HEK293 (cell line): ENCODE data around the gene GNG14.
A peak's percentile ranks its signal among the peaks of the same experiment; 100 is the strongest.

ENCODE experiments used
- GLIS1 ChIP-seq: fragments of 450-650 bp; formaldehyde crosslinking; IDR thresholded peaks from 2 replicates; pipeline ENCODE4 v1.5.1; 2016; ENCODE audit warnings: missing biosample characterization, missing genetic modification characterization
- HOXD13 ChIP-seq: sonication (generic); formaldehyde crosslinking; IDR thresholded peaks from 2 replicates; pipeline ENCODE4 v1.8.0; 2022; ENCODE audit warnings: missing genetic modification reagents, borderline replicate concordance
- KLF16 ChIP-seq: fragments of 450-650 bp; formaldehyde crosslinking; IDR thresholded peaks from 2 replicates; pipeline ENCODE4 v1.5.1; 2017; ENCODE audit warnings: missing biosample characterization, missing genetic modification characterization
- MYNN ChIP-seq: fragments of 450-650 bp; formaldehyde crosslinking; IDR thresholded peaks from 2 replicates; pipeline ENCODE4 v1.5.1; 2016; ENCODE audit warnings: missing biosample characterization, missing genetic modification characterization, borderline replicate concordance
- PRDM2 ChIP-seq: fragments of 450-650 bp; formaldehyde crosslinking; IDR thresholded peaks from 2 replicates; pipeline ENCODE4 v1.5.1; 2016; ENCODE audit warnings: missing biosample characterization, missing genetic modification characterization, borderline replicate concordance
- SCRT2 ChIP-seq: fragments of 450-650 bp; formaldehyde crosslinking; IDR thresholded peaks from 2 replicates; pipeline ENCODE4 v1.5.1; 2016; ENCODE audit warnings: missing biosample characterization, missing genetic modification characterization
- ZBTB20 ChIP-seq: fragments of 450-650 bp; formaldehyde crosslinking; IDR thresholded peaks from 2 replicates; pipeline ENCODE4 v1.5.1; 2016; ENCODE audit warnings: missing biosample characterization, missing genetic modification characterization
- ZBTB6 ChIP-seq: fragments of 450-650 bp; formaldehyde crosslinking; IDR thresholded peaks from 2 replicates; pipeline ENCODE4 v1.5.1; 2017; ENCODE audit warnings: missing biosample characterization, missing genetic modification characterization
- ZFP37 ChIP-seq: fragments of 450-650 bp; formaldehyde crosslinking; IDR thresholded peaks from 2 replicates; pipeline ENCODE4 v1.5.1; 2016; ENCODE audit warnings: missing biosample characterization, missing genetic modification characterization
- ZNF148 ChIP-seq: fragments of 450-650 bp; formaldehyde crosslinking; IDR thresholded peaks from 2 replicates; pipeline ENCODE4 v1.5.0; 2017; ENCODE audit warnings: missing biosample characterization, missing genetic modification characterization, borderline replicate concordance
- ZNF18 ChIP-seq: fragments of 450-650 bp; formaldehyde crosslinking; IDR thresholded peaks from 2 replicates; pipeline ENCODE4 v1.5.1; 2016; ENCODE audit warnings: missing biosample characterization, missing genetic modification characterization
- ZNF211 ChIP-seq: fragments of 450-650 bp; formaldehyde crosslinking; IDR thresholded peaks from 2 replicates; pipeline ENCODE4 v1.5.1; 2016; ENCODE audit warnings: low read depth, missing biosample characterization, missing genetic modification characterization
- ZNF280C ChIP-seq: fragments of 450-650 bp; formaldehyde crosslinking; IDR thresholded peaks from 2 replicates; pipeline ENCODE4 v1.5.1; 2016; ENCODE audit warnings: missing biosample characterization, missing genetic modification characterization
- ZNF473 ChIP-seq: fragments of 450-650 bp; formaldehyde crosslinking; IDR thresholded peaks from 2 replicates; pipeline ENCODE4 v1.5.1; 2017; ENCODE audit warnings: missing biosample characterization, missing genetic modification characterization
- ZNF600 ChIP-seq: fragments of 450-650 bp; formaldehyde crosslinking; IDR thresholded peaks from 2 replicates; pipeline ENCODE4 v1.5.1; 2016; ENCODE audit warnings: missing biosample characterization, missing genetic modification characterization
- ZNF626 ChIP-seq: fragments of 450-650 bp; sonication (Bioruptor Pico); formaldehyde crosslinking; IDR thresholded peaks from 2 replicates; pipeline ENCODE4 v1.5.1; 2018; ENCODE audit warnings: missing biosample characterization, missing genetic modification characterization, inconsistent platforms
- ZNF639 ChIP-seq: fragments of 450-650 bp; formaldehyde crosslinking; IDR thresholded peaks from 2 replicates; pipeline ENCODE4 v1.5.1; 2016; ENCODE audit warnings: missing biosample characterization, missing genetic modification characterization
- ZNF660 ChIP-seq: fragments of 450-650 bp; IDR thresholded peaks from 2 replicates; pipeline ENCODE4 v1.5.1; 2018; ENCODE audit warnings: missing biosample characterization, mild to moderate bottlenecking, missing genetic modification characterization
- ZNF777 ChIP-seq: fragments of 450-650 bp; formaldehyde crosslinking; IDR thresholded peaks from 2 replicates; pipeline ENCODE4 v1.5.1; 2017; ENCODE audit warnings: missing biosample characterization, missing genetic modification characterization, borderline replicate concordance
- ZNF792 ChIP-seq: fragments of 450-650 bp; formaldehyde crosslinking; IDR thresholded peaks from 2 replicates; pipeline ENCODE4 v1.5.1; 2016; ENCODE audit warnings: missing biosample characterization, missing genetic modification characterization
- ZNF843 ChIP-seq: fragments of 450-650 bp; formaldehyde crosslinking; IDR thresholded peaks from 2 replicates; pipeline ENCODE4 v1.5.1; 2016; ENCODE audit warnings: missing biosample characterization, missing genetic modification characterization
- ZSCAN18 ChIP-seq: fragments of 450-650 bp; formaldehyde crosslinking; IDR thresholded peaks from 2 replicates; pipeline ENCODE4 v1.5.1; 2016; ENCODE audit warnings: missing biosample characterization, missing genetic modification characterization

Gene GNG14

GRCh38 chr19:12722566-12723380, 35.0 kb downstream of the GNG14 start (continued):
- TF ChIP-seq ZNF148 (tag by site-specific recombination) (no peak), PRDM2 (no peak), ZNF473 (tag by site-specific recombination) (no peak), ZNF211 (no peak), GLIS1 (tag by site-specific recombination) (peak; percentile 17), ZSCAN18 (0 out of 2 replicates have a peak, but pooled peaks have one; percentile 27), SCRT2 (tag by site-specific recombination) (no peak), HOXD13 (CRISPR knock-in tag) (no peak), ZBTB6 (tag by site-specific recombination) (peak; percentile 43; the same call in 1 of the 2 replicates), ZNF843 (peak; percentile 70), ZNF18 (tag by site-specific recombination) (peak; percentile 42; the same call in 1 of the 2 replicates), ZBTB20 (tag by site-specific recombination) (peak; percentile 68), ZNF626 (tag by site-specific recombination) (no peak), ZNF792 (tag by site-specific recombination) (no peak), ZFP37 (tag by site-specific recombination) (no peak), ZNF280C (tag by site-specific recombination) (no peak), KLF16 (tag by site-specific recombination) (peak; percentile 65), ZNF600 (tag by site-specific recombination) (peak; percentile 92), MYNN (tag by site-specific recombination) (no peak), ZNF660 (tag by site-specific recombination) (0 out of 2 replicates have a peak, but pooled peaks have one; percentile 17), ZNF639 (tag by site-specific recombination) (peak; percentile 94), ZNF777 (tag by site-specific recombination) (no peak)
